Epidermal melanocyte (primary cell): ENCODE data around the gene C2orf80.
"Not testable (repeated sequence)": the region's sequence is repeated elsewhere in the genome, so short reads cannot be mapped to it uniquely, and the experiment has no call there.

Experiments used
- DNase-seq: peaks from one replicate; pipeline ENCODE4 v3.0.0; 2011; ENCODE audit warnings: low spot score; ENCODE audit not compliant: insufficient read length

Gene C2orf80

DNA sequence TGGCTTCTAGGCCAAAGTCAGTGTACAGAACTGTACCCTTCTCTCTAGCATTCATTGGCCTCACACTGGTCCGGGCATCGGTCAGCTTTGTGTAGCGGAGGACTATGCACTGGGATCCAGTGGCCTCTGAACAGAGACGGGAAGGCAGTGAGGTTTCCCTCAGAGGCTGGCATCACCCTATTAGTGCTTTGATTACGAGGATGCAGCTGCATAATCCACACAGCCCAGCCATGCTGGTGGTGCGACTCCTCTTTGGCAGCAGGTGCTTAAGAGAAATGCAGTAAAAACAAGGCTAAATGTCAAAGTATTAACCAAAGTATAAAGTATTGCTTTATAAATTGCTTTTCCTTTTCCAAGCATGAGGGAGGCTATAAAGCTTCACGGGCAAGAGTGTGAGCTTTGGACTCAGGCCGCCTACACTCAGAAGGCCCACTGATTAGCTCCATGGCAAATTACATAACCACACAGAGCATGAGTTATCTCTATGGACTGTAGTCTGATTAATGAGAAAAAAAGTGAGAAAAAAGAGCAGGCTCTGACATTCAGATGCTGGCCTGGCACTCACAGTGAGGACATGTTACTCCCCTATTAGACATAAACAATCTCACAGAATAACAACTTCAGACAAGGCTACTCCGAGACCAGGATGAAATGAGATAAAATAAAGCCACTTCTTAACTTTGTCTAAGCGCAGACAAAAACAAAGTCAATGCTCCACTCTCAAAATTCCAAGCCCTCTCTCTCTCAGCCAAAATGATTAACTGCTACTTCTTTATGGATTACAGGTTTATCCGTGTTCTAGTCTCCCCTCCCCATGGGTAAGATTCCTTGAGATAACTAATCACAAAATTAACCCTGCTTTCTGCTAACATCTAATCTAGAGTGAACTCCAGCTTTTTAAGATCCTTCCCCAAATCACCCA is 53.8 kb downstream of the C2orf80 start:
- no peak for DNase-seq

DNA sequence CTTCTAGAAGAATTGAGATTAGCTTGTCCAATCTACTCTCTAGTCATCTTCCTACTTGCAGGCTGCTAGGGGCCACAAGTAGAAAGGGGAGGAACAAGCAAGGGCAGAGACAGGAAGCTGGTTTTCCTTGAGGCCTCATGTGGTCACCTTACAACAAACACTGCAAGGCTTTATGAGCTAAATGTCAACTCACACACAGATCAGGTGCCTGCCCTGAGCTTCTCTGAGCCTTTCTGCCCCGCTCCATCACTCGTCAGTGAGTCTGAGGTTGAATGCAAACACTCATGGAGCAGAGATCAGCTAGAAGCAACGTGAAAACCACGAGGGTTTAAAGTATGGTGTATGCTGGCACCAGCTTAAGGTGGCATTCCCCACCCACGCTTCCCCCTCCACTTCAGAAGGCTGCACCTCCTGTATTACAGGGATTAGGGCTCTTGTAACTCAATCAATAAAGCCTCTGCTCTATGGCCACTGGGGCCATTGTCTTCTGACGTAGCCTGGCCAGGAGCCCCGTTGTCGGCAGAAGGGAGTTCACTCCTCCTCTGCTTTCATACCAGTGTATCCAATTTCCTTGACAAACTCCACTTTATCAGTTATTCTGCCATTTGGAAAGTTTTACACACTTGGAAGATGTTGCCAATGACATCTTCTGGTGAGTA is 54.8 kb downstream of the C2orf80 start:
- DNase-seq = no peak

DNA sequence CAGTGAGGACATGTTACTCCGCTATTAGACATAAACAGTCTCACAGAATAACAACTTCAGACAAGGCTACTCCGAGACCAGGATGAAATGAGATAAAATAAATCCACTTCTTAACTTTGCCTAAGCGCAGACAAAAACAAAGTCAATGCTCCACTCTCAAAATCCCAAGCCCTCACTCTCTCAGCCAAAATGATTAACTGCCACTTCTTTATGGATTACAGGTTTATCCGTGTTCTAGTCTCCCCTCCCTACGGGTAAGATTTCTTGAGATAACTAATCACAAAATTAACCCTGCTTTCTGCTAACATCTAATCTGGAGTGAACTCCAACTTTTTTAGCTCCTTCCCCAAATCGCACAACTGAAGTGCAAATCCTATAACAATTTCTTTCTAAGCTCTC is 59.1 kb downstream of the C2orf80 start:
- no peak for DNase-seq

DNA sequence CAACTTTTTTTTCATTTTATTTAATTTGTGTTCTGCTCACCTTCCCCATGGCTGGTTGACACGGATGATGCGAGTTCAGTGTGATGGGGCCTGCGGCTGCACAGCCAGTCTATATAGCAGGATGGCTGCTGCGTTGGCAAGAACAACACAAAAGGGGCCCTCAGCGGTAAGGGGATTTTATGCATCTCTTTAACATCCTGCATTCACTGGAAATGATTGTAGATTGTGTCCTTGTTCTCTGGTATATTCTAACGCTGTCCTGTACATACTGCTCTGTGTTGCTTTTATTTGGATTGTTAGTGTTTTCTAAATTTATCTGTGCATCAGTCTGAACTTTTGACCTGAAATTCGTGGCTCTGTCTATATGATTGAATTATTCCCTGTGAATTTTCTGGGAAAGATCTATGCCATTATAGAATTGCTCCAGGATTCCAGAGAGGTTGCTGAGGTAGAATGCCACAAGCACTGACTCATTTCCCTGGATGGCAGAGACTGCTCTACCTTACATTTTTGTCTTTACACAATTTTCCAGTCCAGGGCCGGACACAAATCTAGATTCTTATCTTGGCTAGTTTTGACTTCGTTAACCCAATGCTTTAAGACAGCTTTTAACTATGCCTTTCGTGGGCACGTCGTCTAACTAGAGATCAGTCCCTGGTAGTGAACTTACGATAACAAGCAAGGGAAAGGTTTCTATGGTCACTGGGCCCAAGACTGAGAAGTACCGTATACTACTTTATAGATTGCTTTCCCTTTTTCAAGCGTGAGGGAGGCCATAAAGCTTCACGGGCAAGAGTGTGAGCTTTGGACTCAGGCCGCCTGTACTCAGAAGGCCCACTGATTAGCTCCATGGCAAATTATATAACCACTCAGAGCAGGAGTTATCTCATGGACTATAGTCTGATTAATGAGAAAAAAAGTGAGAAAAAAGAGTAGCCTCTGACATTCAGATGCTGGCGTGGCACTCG is 59.8 kb downstream of the C2orf80 start, which contains the start of gene CRYGC:
TSS of gene CRYGC (minus strand) at position 85 of the 968 bp plus-strand sequence. CDS start at position 49, 36 bp downstream.
- no peak for DNase-seq

DNA sequence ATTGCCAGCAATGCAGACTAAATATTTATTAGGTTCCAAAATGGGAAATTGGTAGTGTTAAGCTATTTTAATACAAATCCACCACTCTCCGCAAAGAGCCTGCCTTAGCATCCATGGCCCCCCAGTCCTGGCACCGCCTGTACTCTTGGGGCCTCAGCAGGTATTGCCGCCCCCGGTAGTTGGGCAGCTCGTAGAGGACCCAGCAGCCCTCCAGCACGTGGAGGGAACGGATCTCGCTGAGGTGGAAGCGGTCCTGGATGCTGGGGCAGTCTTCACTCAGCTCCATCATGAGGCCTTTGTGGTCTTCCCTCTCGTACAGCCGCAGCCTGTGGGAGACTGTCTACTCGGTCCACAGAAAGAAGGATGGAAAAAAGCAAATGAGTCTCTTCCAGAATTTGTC is 61.7 kb downstream of the C2orf80 start:
- no peak for DNase-seq

DNA sequence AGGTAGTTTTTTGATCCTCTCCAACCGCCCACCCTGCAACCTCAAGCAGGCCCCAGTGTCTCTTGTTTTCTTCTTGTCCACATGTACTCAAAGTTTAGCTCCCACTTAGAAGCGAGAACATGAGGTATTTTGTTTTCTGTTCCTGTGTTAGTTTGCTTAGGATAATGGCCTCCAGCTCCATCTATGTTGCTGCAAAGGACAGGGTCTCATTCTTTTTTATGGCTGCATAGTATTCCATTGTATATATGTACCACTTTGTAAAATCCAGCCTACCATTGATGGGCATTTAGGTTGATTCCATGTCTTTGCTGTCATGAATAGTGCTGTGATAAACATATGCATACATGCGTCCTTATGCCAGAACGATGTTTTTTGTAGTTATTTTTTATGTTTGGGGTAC is 62.7 kb downstream of the C2orf80 start:
- DNase-seq = no peak

DNA sequence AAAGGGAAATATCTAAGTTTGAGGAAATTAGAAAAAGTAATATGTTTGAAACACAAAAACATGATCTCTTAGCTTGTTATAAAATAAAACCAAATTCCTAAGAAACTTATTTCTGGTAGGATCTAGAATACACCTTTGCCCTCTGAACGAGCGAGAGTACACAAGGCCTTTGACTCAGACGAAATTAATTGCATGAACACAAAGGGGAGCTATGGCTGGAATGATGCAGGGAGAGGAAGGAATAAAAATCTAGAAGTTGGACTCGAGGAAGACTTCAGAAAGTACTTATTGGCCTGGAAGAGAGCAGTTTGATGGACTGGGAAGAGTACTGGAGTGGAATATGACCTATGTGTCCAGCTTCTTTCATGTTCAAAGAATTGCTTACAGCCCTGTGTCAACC is 64.6 kb downstream of the C2orf80 start:
- DNase-seq = no peak

DNA sequence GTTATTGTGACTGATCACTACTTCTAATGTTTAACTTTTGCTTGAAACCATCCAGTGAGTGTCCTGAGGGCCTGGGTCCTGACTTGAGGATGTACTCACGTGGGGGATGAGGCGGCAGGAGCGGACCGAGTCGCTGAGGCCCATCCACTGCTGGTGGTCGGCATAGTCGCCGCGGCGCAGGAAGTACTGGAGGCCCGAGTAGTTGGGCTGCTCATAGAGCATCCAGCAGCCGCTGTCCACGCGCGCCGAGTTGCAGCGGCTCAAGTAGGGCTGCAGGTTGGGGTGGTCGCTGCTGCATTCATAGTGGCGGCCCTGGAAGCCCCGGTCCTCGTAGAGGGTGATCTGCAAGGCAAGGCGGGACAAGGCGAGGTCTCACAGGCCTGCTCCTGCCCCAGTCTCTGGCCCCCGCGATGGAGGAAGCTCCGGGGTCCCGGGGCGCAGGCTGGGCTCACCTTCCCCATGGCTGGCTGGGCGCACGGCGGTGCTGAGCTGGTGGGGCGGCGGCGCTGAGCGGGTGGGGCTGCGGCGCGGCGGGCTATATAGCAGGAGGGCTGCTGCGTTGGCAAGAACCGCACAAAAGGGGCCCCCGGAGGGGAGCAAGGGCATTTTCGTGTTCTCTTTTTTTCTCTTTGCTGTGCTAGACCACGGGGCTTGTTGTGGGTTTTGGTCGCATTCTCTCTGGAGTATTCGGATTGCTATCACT is 65.7 kb downstream of the C2orf80 start, which contains the start of gene CRYGD:
TSS of gene CRYGD (minus strand) at position 512 of the 703 bp plus-strand sequence. CDS start at position 461, 51 bp downstream.
- DNase-seq = not testable (repeated sequence)

DNA sequence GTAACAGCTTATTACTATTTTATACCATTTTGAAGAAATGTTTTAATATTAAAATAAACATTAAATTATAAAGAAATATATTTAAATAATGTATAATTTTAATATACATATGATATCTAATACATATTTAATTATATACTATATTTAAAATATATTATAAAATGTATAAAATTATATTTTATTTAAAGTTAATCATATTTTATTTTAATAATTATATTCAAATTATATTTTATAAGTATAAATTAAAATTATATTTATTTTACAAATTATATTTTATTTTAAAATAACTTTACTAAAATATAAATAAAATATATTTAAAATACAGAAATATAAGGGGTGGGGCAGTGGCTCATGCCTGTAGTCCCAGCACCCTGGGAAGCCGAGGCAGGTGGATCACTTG is 67.6 kb downstream of the C2orf80 start:
- no peak for DNase-seq

DNA sequence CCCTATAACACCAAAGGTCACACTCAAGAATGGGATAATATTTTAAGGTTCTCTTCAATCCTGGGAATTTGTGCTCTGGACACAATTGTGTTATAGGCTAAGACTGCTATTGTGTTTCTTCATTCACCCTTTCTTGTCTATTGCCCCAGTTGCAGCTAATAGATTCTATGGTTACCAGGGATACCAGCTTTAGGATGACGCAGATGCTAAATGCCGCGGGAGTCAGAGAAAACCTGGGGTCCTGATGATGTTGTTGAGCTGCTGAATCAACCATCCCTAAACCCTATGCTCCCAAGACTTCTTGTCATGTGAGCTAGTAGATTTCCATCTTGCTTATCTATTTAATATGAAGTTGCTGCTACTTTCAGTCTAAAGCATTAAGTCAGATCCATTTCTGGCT is 70.9 kb downstream of the C2orf80 start:
- no peak for DNase-seq

DNA sequence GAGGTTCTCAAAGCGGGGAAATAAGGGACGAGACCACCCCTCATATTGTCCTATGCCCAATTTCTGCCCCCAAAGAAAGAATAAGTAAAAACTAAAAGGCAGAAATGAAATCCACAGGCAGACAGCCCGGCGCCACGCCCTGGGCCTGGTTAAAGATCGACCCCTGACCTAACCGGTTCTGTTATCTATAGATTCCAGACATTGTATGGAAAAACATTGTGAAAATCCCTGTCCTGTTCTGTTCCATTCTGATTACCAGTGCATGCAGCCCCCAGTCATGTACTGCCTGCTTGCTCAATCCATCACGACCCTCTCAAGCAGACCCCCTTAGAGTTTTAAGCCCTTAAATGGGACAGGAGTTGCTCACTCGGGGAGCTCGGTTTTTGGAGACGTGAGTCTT is 72.4 kb downstream of the C2orf80 start:
- DNase-seq = not testable (repeated sequence)
